HEK293 (cell line): ENCODE results near the gene NSFL1C.

Experiments used
- EGR2 ChIP-seq: fragments of 450-650 bp; formaldehyde crosslinking; IDR thresholded peaks from 2 replicates; pipeline ENCODE4 v1.5.1; 2016; ENCODE audit warnings: low read depth, missing biosample characterization, missing genetic modification characterization
- FEZF1 ChIP-seq: fragments of 450-650 bp; formaldehyde crosslinking; IDR thresholded peaks from 2 replicates; pipeline ENCODE4 v1.5.1; 2016; ENCODE audit warnings: missing biosample characterization, missing genetic modification characterization
- KLF7 ChIP-seq: fragments of 450-650 bp; formaldehyde crosslinking; IDR thresholded peaks from 2 replicates; pipeline ENCODE4 v1.5.1; 2016; ENCODE audit warnings: missing biosample characterization, missing genetic modification characterization, borderline replicate concordance
- PRDM6 ChIP-seq: fragments of 450-650 bp; formaldehyde crosslinking; IDR thresholded peaks from 2 replicates; pipeline ENCODE4 v1.5.1; 2017; ENCODE audit warnings: missing biosample characterization, missing genetic modification characterization
- SETDB1 ChIP-seq: IDR thresholded peaks from one replicate; pipeline ENCODE4 v1.6.1; 2017; ENCODE audit warnings: mild to moderate bottlenecking, low read length, moderate library complexity, mixed read lengths; ENCODE audit not compliant: insufficient read length
- SP3 ChIP-seq: fragments of 450-650 bp; formaldehyde crosslinking; IDR thresholded peaks from 2 replicates; pipeline ENCODE4 v1.5.1; 2016; ENCODE audit warnings: missing biosample characterization, missing genetic modification characterization
- ZNF174 ChIP-seq: fragments of 450-650 bp; formaldehyde crosslinking; IDR thresholded peaks from 2 replicates; pipeline ENCODE4 v1.5.0; 2017; ENCODE audit warnings: missing biosample characterization, mild to moderate bottlenecking, missing genetic modification characterization
- ZNF2 ChIP-seq: fragments of 450-650 bp; formaldehyde crosslinking; IDR thresholded peaks from 2 replicates; pipeline ENCODE4 v1.5.1; 2016; ENCODE audit warnings: missing biosample characterization, missing genetic modification characterization
- ZNF239 ChIP-seq: fragments of 450-650 bp; formaldehyde crosslinking; IDR thresholded peaks from 2 replicates; pipeline ENCODE4 v1.5.1; 2016; ENCODE audit warnings: missing biosample characterization, missing genetic modification characterization
- ZNF280C ChIP-seq: fragments of 450-650 bp; formaldehyde crosslinking; IDR thresholded peaks from 2 replicates; pipeline ENCODE4 v1.5.1; 2016; ENCODE audit warnings: missing biosample characterization, missing genetic modification characterization
- ZNF324 ChIP-seq: fragments of 450-650 bp; formaldehyde crosslinking; IDR thresholded peaks from 2 replicates; pipeline ENCODE4 v1.5.1; 2016; ENCODE audit warnings: missing biosample characterization, missing genetic modification characterization
- ZNF362 ChIP-seq: fragments of 450-650 bp; formaldehyde crosslinking; IDR thresholded peaks from 2 replicates; pipeline ENCODE4 v1.5.1; 2016; ENCODE audit warnings: missing biosample characterization, missing genetic modification characterization
- ZNF600 ChIP-seq: fragments of 450-650 bp; formaldehyde crosslinking; IDR thresholded peaks from 2 replicates; pipeline ENCODE4 v1.5.1; 2016; ENCODE audit warnings: missing biosample characterization, missing genetic modification characterization
- ZNF610 ChIP-seq: fragments of 450-650 bp; formaldehyde crosslinking; IDR thresholded peaks from 2 replicates; pipeline ENCODE4 v1.5.1; 2016; ENCODE audit warnings: missing biosample characterization, missing genetic modification characterization, borderline replicate concordance
- ZNF701 ChIP-seq: fragments of 450-650 bp; formaldehyde crosslinking; IDR thresholded peaks from 2 replicates; pipeline ENCODE4 v1.5.1; 2016; ENCODE audit warnings: missing biosample characterization, missing genetic modification characterization
- ZNF704 ChIP-seq: fragments of 450-650 bp; formaldehyde crosslinking; IDR thresholded peaks from 2 replicates; pipeline ENCODE4 v1.5.1; 2016; ENCODE audit warnings: missing biosample characterization, missing genetic modification characterization
- ZNF776 ChIP-seq: fragments of 450-650 bp; formaldehyde crosslinking; IDR thresholded peaks from 2 replicates; pipeline ENCODE4 v1.5.0; 2017; ENCODE audit warnings: missing biosample characterization, missing genetic modification characterization, borderline replicate concordance
- ZNF785 ChIP-seq: fragments of 450-650 bp; formaldehyde crosslinking; IDR thresholded peaks from 2 replicates; pipeline ENCODE4 v1.5.1; 2016; ENCODE audit warnings: missing biosample characterization, missing genetic modification characterization
- ZSCAN4 ChIP-seq: fragments of 450-650 bp; formaldehyde crosslinking; IDR thresholded peaks from 2 replicates; pipeline ENCODE4 v1.5.1; 2017; ENCODE audit warnings: missing biosample characterization, missing genetic modification characterization
- TF ChIP-seq, protein P1 (sequence below): fragments of 450-650 bp; formaldehyde crosslinking; IDR thresholded peaks from 2 replicates; pipeline ENCODE4 v1.5.1; 2016; ENCODE audit warnings: missing biosample characterization, missing genetic modification characterization
- TF ChIP-seq, protein P2 (sequence below): fragments of 450-650 bp; formaldehyde crosslinking; IDR thresholded peaks from 2 replicates; pipeline ENCODE4 v1.5.1; 2016; ENCODE audit warnings: missing biosample characterization, missing genetic modification characterization
- TF ChIP-seq, protein P3 (sequence below): fragments of 450-650 bp; formaldehyde crosslinking; IDR thresholded peaks from 2 replicates; pipeline ENCODE4; 2016; ENCODE audit warnings: missing biosample characterization, missing genetic modification characterization

The NSFL1C gene

GRCh38 chr20:1466211-1467081, at the start of gene NSFL1C (continued):
- no peak for TF ChIP-seq ZNF280C (tag by site-specific recombination)
- no peak for TF ChIP-seq KLF7 (tag by site-specific recombination)
- peak; percentile 46; the same call in 1 of the 2 replicates for TF ChIP-seq ZNF324 (tag by site-specific recombination)
- no peak for TF ChIP-seq SETDB1
- peak; percentile 36 for TF ChIP-seq ZNF600 (tag by site-specific recombination)
- 0 out of 2 replicates have a peak, but pooled peaks have one; percentile 10 for TF ChIP-seq ZSCAN4 (tag by site-specific recombination)
- no peak for TF ChIP-seq ZNF776
- TF ChIP-seq, protein P1, sequence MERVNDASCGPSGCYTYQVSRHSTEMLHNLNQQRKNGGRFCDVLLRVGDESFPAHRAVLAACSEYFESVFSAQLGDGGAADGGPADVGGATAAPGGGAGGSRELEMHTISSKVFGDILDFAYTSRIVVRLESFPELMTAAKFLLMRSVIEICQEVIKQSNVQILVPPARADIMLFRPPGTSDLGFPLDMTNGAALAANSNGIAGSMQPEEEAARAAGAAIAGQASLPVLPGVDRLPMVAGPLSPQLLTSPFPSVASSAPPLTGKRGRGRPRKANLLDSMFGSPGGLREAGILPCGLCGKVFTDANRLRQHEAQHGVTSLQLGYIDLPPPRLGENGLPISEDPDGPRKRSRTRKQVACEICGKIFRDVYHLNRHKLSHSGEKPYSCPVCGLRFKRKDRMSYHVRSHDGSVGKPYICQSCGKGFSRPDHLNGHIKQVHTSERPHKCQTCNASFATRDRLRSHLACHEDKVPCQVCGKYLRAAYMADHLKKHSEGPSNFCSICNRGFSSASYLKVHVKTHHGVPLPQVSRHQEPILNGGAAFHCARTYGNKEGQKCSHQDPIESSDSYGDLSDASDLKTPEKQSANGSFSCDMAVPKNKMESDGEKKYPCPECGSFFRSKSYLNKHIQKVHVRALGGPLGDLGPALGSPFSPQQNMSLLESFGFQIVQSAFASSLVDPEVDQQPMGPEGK (tag by site-specific recombination) = peak; percentile 20; the same call in 1 of the 2 replicates
- TF ChIP-seq FEZF1 (tag by site-specific recombination) = no peak
- TF ChIP-seq ZNF239 (tag by site-specific recombination) = no peak
- TF ChIP-seq SP3 (tag by site-specific recombination) = peak; percentile 79
- 0 out of 2 replicates have a peak, but pooled peaks have one; percentile 23 for TF ChIP-seq ZNF785
- 0 out of 2 replicates have a peak, but pooled peaks have one; percentile 36 for TF ChIP-seq EGR2 (tag by site-specific recombination)
- no peak for TF ChIP-seq ZNF704 (tag by site-specific recombination)
- TF ChIP-seq, protein P2, sequence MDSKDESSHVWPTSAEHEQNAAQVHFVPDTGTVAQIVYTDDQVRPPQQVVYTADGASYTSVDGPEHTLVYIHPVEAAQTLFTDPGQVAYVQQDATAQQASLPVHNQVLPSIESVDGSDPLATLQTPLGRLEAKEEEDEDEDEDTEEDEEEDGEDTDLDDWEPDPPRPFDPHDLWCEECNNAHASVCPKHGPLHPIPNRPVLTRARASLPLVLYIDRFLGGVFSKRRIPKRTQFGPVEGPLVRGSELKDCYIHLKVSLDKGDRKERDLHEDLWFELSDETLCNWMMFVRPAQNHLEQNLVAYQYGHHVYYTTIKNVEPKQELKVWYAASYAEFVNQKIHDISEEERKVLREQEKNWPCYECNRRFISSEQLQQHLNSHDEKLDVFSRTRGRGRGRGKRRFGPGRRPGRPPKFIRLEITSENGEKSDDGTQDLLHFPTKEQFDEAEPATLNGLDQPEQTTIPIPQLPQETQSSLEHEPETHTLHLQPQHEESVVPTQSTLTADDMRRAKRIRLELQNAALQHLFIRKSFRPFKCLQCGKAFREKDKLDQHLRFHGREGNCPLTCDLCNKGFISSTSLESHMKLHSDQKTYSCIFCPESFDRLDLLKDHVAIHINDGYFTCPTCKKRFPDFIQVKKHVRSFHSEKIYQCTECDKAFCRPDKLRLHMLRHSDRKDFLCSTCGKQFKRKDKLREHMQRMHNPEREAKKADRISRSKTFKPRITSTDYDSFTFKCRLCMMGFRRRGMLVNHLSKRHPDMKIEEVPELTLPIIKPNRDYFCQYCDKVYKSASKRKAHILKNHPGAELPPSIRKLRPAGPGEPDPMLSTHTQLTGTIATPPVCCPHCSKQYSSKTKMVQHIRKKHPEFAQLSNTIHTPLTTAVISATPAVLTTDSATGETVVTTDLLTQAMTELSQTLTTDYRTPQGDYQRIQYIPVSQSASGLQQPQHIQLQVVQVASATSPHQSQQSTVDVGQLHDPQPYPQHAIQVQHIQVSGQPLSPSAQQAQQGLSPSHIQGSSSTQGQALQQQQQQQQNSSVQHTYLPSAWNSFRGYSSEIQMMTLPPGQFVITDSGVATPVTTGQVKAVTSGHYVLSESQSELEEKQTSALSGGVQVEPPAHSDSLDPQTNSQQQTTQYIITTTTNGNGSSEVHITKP (tag by site-specific recombination) = 0 out of 2 replicates have a peak, but pooled peaks have one; percentile 17
- peak; percentile 95 for TF ChIP-seq ZNF174 (tag by site-specific recombination)
- no peak for TF ChIP-seq ZNF701
- 0 out of 2 replicates have a peak, but pooled peaks have one; percentile 7 for TF ChIP-seq ZNF2
- TF ChIP-seq PRDM6 (tag by site-specific recombination) = 0 out of 2 replicates have a peak, but pooled peaks have one; percentile 9
- no peak for TF ChIP-seq ZNF362 (tag by site-specific recombination)
- TF ChIP-seq ZNF610 (tag by site-specific recombination) = peak; percentile 24; the same call in 1 of the 2 replicates
- TF ChIP-seq, protein P3, sequence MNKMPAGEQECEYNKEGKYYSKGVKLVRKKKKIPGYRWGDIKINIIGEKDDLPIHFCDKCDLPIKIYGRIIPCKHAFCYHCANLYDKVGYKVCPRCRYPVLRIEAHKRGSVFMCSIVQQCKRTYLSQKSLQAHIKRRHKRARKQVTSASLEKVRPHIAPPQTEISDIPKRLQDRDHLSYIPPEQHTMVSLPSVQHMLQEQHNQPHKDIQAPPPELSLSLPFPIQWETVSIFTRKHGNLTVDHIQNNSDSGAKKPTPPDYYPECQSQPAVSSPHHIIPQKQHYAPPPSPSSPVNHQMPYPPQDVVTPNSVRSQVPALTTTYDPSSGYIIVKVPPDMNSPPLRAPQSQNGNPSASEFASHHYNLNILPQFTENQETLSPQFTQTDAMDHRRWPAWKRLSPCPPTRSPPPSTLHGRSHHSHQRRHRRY (tag by site-specific recombination) = no peak
